Lung (tissue), 14 donors: Measurements from ENCODE around the gene PABPC1L2B. TPM values are rescaled to one million over a fixed set of nuclear protein-coding genes. Genes with fewer than 3 reads are reported as not detected.
"Not testable (repeated sequence)": the region's sequence is repeated elsewhere in the genome, so short reads cannot be mapped to it uniquely, and the experiment has no call there.

Experiments used
- ATAC-seq: fragments of 200-7000 bp; cut with Tn5 transposase; one replicate; pipeline ENCODE4 v1.9.1; 2020; ENCODE audit warnings: moderate number of reproducible peaks; ENCODE audit not compliant: insufficient read depth, low FRiP score
- DNase-seq, 3 donors: peaks; one replicate each; pipeline ENCODE4 v3.0.0-alpha.2; 2013 to 2017
- H3K27ac ChIP-seq, 2 donors: one replicate each; pipeline ENCODE4 v1.5.1; 2013; ENCODE audit warnings: mild to moderate bottlenecking in 2 of 2, moderate library complexity in 2 of 2, control low read depth in 1 of 2, inconsistent platforms in 1 of 2, low read depth in 1 of 2, low read length in 1 of 2
- H3K27me3 ChIP-seq, 3 donors: one replicate each; pipeline ENCODE4 v1.5.1; 2013; ENCODE audit warnings: low read length in 2 of 3; ENCODE audit not compliant: control insufficient read depth in 3 of 3, insufficient read depth in 3 of 3
- H3K36me3 ChIP-seq, 4 donors: one replicate each; pipeline ENCODE4 v1.5.1; 2013; ENCODE audit warnings: low read length in 4 of 4, mild to moderate bottlenecking in 1 of 4, moderate library complexity in 1 of 4; ENCODE audit not compliant: control insufficient read depth in 4 of 4, insufficient read depth in 4 of 4
- H3K4me1 ChIP-seq, 5 donors: one replicate each; pipeline ENCODE4 v1.5.1; 2013; ENCODE audit warnings: low read length in 5 of 5, mild to moderate bottlenecking in 2 of 5, moderate library complexity in 1 of 5; ENCODE audit not compliant: control insufficient read depth in 5 of 5, insufficient read depth in 5 of 5
- H3K4me3 ChIP-seq: one replicate; pipeline ENCODE4 v1.5.1; 2013; ENCODE audit warnings: mild to moderate bottlenecking, control low read depth, moderate library complexity
- H3K9ac ChIP-seq, 2 donors: one replicate each; pipeline ENCODE4 v1.5.1; 2013; ENCODE audit warnings: low read length in 2 of 2, control low read depth in 1 of 2; ENCODE audit not compliant: insufficient read depth in 1 of 2
- H3K9me3 ChIP-seq, 4 donors: one replicate each; pipeline ENCODE4 v1.5.1; 2013; ENCODE audit warnings: low read length in 3 of 4, mild to moderate bottlenecking in 1 of 4, moderate library complexity in 1 of 4; ENCODE audit not compliant: control insufficient read depth in 4 of 4, insufficient read depth in 3 of 4
- WGBS, 2 donors: extraction: QIAGEN DNeasy Blood & Tissue Kit; methylation state at CpG; one replicate each; pipeline ENCODE4 v1.1.7; 2013; 5-methylcytosine and 5-hydroxymethylcytosine counted together
- long read RNA-seq, 5 donors: transcript quantifications; one replicate each; lab custom pipeline, GENCODE V29; 2026
- polyA plus RNA-seq, 2 donors: library from polyadenylated mRNA; stranded (reverse); fragments of 200-250 nt; gene quantifications; one replicate each; pipeline ENCODE4 v1.2.1, GENCODE V29; 2013
- total RNA-seq, 2 donors: library from RNA; depleted of rRNA in 1 of 2; stranded (reverse); fragments of >200 nt in 1 of 2; gene quantifications; one replicate each; pipeline ENCODE4 v1.2.1, GENCODE V29; 2014 to 2021
- donor health status: Bipolar disorder and iron deficiency.
- donor health status: healthy.
- donor health status: DM: yes; HTN: yes; CAD: no.

Gene PABPC1L2B
- total RNA-seq: not detected
- polyA plus RNA-seq: not detected
- long read RNA-seq, donor 1: 0 reads
- long read RNA-seq, donor 2: 0 reads
- long read RNA-seq, donor 3: 0 reads
- long read RNA-seq, donor 4: 0 reads
- long read RNA-seq, donor 5: 0 reads

GRCh38 chrX:73002733-73003132, at the start of gene PABPC1L2B:
Gene PABPC1L2B, plus strand, starts transcription at chrX:73002939. Its CDS starts 704 bp downstream, at chrX:73003643.
- not testable (repeated sequence) for H3K9ac ChIP-seq, H3K4me3 ChIP-seq, H3K4me1 ChIP-seq, DNase-seq, H3K27ac ChIP-seq, H3K9me3 ChIP-seq, ATAC-seq, H3K36me3 ChIP-seq
- no CpG with 5 or more reads among the region's 44 CpGs for WGBS, 2 donors
- peaks cover 0 to 11% (median 4%) of the 10 kb centered on the region in 3 donors for H3K27me3 ChIP-seq

- not testable (repeated sequence) for H3K27me3 ChIP-seq, H3K4me1 ChIP-seq, H3K36me3 ChIP-seq, H3K9me3 ChIP-seq, H3K4me3 ChIP-seq, H3K27ac ChIP-seq, H3K9ac ChIP-seq, ATAC-seq, DNase-seq
- WGBS, 2 donors: no CpG with 5 or more reads among the region's 9 CpGs
These were observed 42.8 kb upstream of the PABPC1L2B start for GRCh38 chrX:72959971-72960370.

- not testable (repeated sequence) for ATAC-seq, H3K27ac ChIP-seq, H3K27me3 ChIP-seq, H3K36me3 ChIP-seq, H3K9ac ChIP-seq, H3K4me3 ChIP-seq, DNase-seq, H3K9me3 ChIP-seq, H3K4me1 ChIP-seq
- WGBS, 2 donors: no CpG with 5 or more reads among the region's 5 CpGs
These were observed 30.9 kb upstream of the PABPC1L2B start for GRCh38 chrX:72971859-72972258.

GRCh38 chrX:72974885-72975284, 27.9 kb upstream of the PABPC1L2B start:
- H3K9ac ChIP-seq, ATAC-seq, H3K27ac ChIP-seq, DNase-seq, H3K4me3 ChIP-seq, H3K27me3 ChIP-seq, H3K4me1 ChIP-seq, H3K9me3 ChIP-seq, H3K36me3 ChIP-seq: not testable (repeated sequence)
- no CpG with 5 or more reads among the region's 7 CpGs for WGBS, 2 donors

- H3K4me1 ChIP-seq, DNase-seq, ATAC-seq, H3K4me3 ChIP-seq, H3K9me3 ChIP-seq, H3K27ac ChIP-seq, H3K27me3 ChIP-seq, H3K36me3 ChIP-seq, H3K9ac ChIP-seq: not testable (repeated sequence)
- 58 to 83% methylated on average over 5 of the region's 5 CpGs for WGBS, 2 donors
These were observed 21.8 kb upstream of the PABPC1L2B start for GRCh38 chrX:72980894-72981469.

GRCh38 chrX:73004032-73004431, 1.3 kb downstream of the PABPC1L2B start:
- not testable (repeated sequence) for H3K4me1 ChIP-seq, H3K4me3 ChIP-seq, ATAC-seq, H3K27ac ChIP-seq, H3K9ac ChIP-seq, H3K9me3 ChIP-seq, H3K36me3 ChIP-seq, DNase-seq
- no CpG with 5 or more reads among the region's 19 CpGs for WGBS, 2 donors
- peaks cover 2 to 11% (median 4%) of the 10 kb centered on the region in 3 donors for H3K27me3 ChIP-seq
